Hematopoietic multipotent progenitor cell (in vitro differentiated cells): ENCODE data around the gene GPR176. TPM values are rescaled to one million over a fixed set of nuclear protein-coding genes. Genes with fewer than 3 reads are reported as not detected.
"Not testable (repeated sequence)": the region's sequence is repeated elsewhere in the genome, so short reads cannot be mapped to it uniquely, and the experiment has no call there.

Experiments
- DNase-seq, 3 donors: peaks; one replicate each; pipeline ENCODE4 v3.0.0-alpha.2; 2011 to 2015; ENCODE audit warnings: low read depth in 2 of 3, low spot score in 2 of 3
- total RNA-seq: library from RNA; depleted of rRNA; stranded (reverse); fragments of >200 nt; gene quantifications from one replicate; pipeline ENCODE4 v1.2.3, GENCODE V29; 2012

The GPR176 gene
- total RNA-seq, 1 donor = 0.27 TPM

GRCh38 chr15:39820050-39820602, 99.9 kb downstream of the GPR176 start:
- DNase-seq = no peak

- no peak for DNase-seq
Observed at GRCh38 chr15:39819533-39819932, 100.5 kb downstream of the GPR176 start.

- DNase-seq = no peak
Observed at GRCh38 chr15:39817892-39818291, 102.2 kb downstream of the GPR176 start.

- DNase-seq = no peak
Observed at GRCh38 chr15:39814489-39814888, 105.6 kb downstream of the GPR176 start.

GRCh38 chr15:39812651-39813050, 107.4 kb downstream of the GPR176 start:
- not testable (repeated sequence) for DNase-seq

- DNase-seq = no peak
Observed at GRCh38 chr15:39808909-39809308, 111.2 kb downstream of the GPR176 start.

GRCh38 chr15:39807791-39808190, 112.3 kb downstream of the GPR176 start:
- DNase-seq = no peak

GRCh38 chr15:39804026-39804425, 116.0 kb downstream of the GPR176 start:
- DNase-seq = no peak

- no peak for DNase-seq
Observed at GRCh38 chr15:39803016-39803415, 117.0 kb downstream of the GPR176 start.

- DNase-seq = peak in 1 of 3 donors; percentile 20
Observed at GRCh38 chr15:39801641-39802309, 118.3 kb downstream of the GPR176 start.

GRCh38 chr15:39799552-39800011, 120.5 kb downstream of the GPR176 start:
- DNase-seq = no peak

GRCh38 chr15:39798382-39798781, 121.7 kb downstream of the GPR176 start:
- no peak for DNase-seq

- no peak for DNase-seq
Observed at GRCh38 chr15:39797407-39797806, 122.7 kb downstream of the GPR176 start.

GRCh38 chr15:39796601-39797000, 123.5 kb downstream of the GPR176 start:
- no peak for DNase-seq

GRCh38 chr15:39795486-39795885, 124.6 kb downstream of the GPR176 start:
- DNase-seq = no peak

- DNase-seq = no peak
Observed at GRCh38 chr15:39794954-39795353, 125.1 kb downstream of the GPR176 start.

GRCh38 chr15:39793923-39794322, 126.1 kb downstream of the GPR176 start:
- no peak for DNase-seq

- peak in 1 of 3 donors; percentile 59 for DNase-seq
Observed at GRCh38 chr15:39792844-39793335, 127.2 kb downstream of the GPR176 start.

- no peak for DNase-seq
Observed at GRCh38 chr15:39792025-39792843, 127.8 kb downstream of the GPR176 start.

- DNase-seq = no peak
Observed at GRCh38 chr15:39789736-39790135, 130.3 kb downstream of the GPR176 start.

- no peak for DNase-seq
Observed at GRCh38 chr15:39788800-39789565, 131.1 kb downstream of the GPR176 start.
